ENCODE measurements around the gene DDX56.

Gene DDX56, protein sequence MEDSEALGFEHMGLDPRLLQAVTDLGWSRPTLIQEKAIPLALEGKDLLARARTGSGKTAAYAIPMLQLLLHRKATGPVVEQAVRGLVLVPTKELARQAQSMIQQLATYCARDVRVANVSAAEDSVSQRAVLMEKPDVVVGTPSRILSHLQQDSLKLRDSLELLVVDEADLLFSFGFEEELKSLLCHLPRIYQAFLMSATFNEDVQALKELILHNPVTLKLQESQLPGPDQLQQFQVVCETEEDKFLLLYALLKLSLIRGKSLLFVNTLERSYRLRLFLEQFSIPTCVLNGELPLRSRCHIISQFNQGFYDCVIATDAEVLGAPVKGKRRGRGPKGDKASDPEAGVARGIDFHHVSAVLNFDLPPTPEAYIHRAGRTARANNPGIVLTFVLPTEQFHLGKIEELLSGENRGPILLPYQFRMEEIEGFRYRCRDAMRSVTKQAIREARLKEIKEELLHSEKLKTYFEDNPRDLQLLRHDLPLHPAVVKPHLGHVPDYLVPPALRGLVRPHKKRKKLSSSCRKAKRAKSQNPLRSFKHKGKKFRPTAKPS

DNA sequence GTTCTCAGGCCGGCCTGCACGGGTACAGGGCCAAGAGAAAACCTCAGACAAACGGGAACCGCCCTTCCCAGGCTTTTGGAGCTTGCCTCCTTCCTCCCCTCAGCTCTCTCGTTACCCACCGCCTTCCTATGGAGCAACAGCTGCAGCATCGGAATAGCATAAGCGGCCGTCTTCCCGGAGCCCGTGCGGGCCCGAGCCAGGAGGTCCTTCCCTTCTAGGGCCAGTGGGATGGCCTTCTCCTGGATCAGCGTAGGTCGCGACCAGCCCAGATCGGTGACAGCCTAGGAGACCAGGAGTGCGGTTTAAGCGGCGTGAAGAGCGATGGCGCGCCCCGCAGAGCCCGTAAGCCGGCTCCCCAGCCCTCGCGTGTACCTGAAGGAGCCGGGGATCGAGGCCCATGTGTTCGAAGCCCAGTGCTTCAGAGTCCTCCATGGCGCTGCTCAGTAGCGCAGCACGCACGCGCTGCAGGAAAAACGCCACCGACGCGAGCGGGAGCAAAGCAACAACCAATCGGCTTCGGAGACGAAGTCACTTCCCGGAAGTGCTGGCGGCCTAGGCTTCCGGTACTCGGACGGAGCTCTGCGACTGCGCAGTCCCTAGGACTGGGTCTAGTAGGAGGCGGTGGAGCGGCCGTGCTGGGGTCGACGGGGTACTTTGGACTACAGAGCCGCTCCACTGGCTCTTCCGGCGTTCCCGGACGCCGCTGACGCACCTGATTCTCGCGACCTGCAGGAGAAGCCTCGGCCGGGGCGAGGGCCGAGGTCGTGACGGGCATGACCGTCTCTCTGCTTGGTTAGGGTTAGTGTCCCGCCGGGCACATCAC is at the start of gene DDX56:
DDX56 (minus strand) TSS at position 445 of the 823 bp plus-strand sequence; CDS start at position 432, 13 bp downstream.
- Histone ChIP-seq H3K9me3 (ENCODE audit: control insufficient read depth in 2 of 2, low read length in 2 of 2) (no peaks in the 10 kb centered on the region), H3K4me1 (ENCODE audit: control insufficient read depth in 2 of 2, insufficient read depth in 2 of 2, low read length in 2 of 2) (peaks cover 19 to 21% of the 10 kb centered on the region in 2 donors), H3K27ac (ENCODE audit: low read depth in 2 of 2, low read length in 2 of 2) (peak within 1 kb of the TSS; percentile 79 to 85), H3K9ac (ENCODE audit: low read depth in 1 of 2, low read length in 2 of 2) (peak within 1 kb of the TSS; percentile 90 to 93), H3K4me3 (ENCODE audit: low read length in 2 of 2) (peak within 1 kb of the TSS; percentile 94 to 97), H3K36me3 (ENCODE audit: control insufficient read depth in 2 of 2, insufficient read depth in 2 of 2, low read length in 2 of 2) (peaks cover 38 to 54% of the 10 kb centered on the region in 2 donors), H3K27me3 (ENCODE audit: control insufficient read depth in 2 of 2, insufficient read depth in 2 of 2, low read length in 2 of 2) (no peaks in the 10 kb centered on the region)

DNA sequence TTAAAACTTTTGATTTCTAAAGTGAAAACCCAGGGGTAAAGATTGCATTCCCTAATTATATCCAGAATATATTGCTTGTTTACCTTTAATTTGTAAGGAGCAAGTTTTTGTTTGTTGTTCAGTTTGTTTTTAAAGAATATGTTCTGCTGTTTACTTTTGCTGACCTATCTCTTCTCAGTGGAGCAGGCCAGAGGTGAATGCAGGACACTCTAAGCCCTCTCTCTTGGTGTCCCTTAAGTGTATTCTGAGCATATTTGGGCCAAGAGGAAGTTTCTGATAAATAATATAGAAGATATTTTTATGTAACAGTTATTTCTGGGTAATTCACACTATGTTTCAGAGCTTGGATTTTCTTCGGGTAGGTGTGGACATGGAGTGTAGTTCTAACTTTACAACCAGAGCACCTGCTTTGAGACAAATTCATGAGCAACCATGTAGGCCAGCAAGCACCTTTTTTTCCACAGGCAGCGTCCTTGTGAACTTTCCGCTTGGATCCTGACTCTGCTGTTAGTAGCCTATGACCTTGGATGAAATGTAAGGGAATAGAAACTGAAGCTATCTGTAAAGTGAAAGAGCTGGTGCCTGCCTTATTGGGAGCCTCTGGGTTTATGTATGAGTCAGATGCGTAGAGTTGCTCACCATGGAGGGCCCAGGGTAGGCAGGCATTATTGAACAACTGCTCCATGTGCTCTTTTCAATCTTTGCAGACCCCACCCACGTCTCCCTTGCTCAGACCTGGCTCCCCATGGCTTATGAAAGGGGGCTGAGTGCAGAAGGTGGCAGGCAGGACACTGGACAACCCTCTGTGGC is 48.8 kb upstream of the DDX56 start:
- H3K27ac ChIP-seq (ENCODE audit: low read depth in 2 of 2, low read length in 2 of 2) = peak overlapping the region; percentile 52 to 61
- peaks cover 8 to 32% of the 10 kb centered on the region in 2 donors for H3K4me1 ChIP-seq (ENCODE audit: control insufficient read depth in 2 of 2, insufficient read depth in 2 of 2, low read length in 2 of 2)

DNA sequence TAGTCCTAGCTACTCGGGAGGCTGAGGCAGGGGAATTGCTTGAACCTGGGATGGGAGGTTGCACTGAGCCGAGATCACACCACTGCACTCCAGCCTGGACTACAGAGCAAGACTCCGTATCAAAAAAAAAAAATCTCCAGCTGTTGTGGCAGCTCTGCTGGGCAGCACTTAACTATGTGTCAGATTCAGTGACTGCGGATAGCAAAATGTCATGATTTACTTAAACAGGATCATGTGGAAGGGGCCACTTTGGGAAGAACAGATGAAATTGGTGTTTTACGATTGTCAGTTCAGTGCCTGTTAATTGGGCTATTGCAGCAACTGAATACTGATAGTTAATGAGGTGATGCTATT is 48.0 kb upstream of the DDX56 start:
- H3K27ac ChIP-seq (ENCODE audit: low read depth in 2 of 2, low read length in 2 of 2) = peak overlapping the region; percentile 32 to 40
- no peaks in the 10 kb centered on the region for H3K9me3 ChIP-seq (ENCODE audit: control insufficient read depth in 2 of 2, low read length in 2 of 2)
- no peak overlapping the region for H3K9ac ChIP-seq (ENCODE audit: low read depth in 1 of 2, low read length in 2 of 2)
- peaks cover 26 to 29% of the 10 kb centered on the region in 2 donors for H3K36me3 ChIP-seq (ENCODE audit: control insufficient read depth in 2 of 2, insufficient read depth in 2 of 2, low read length in 2 of 2)
- no peaks in the 10 kb centered on the region for H3K27me3 ChIP-seq (ENCODE audit: control insufficient read depth in 2 of 2, insufficient read depth in 2 of 2, low read length in 2 of 2)
- H3K4me1 ChIP-seq (ENCODE audit: control insufficient read depth in 2 of 2, insufficient read depth in 2 of 2, low read length in 2 of 2) = peaks cover 8 to 35% of the 10 kb centered on the region in 2 donors
- H3K4me3 ChIP-seq (ENCODE audit: low read length in 2 of 2) = no peak overlapping the region

More for the DNA sequence above, 48.8 kb upstream of the DDX56 start:
- H3K27me3 ChIP-seq (ENCODE audit: control insufficient read depth in 2 of 2, insufficient read depth in 2 of 2, low read length in 2 of 2) = no peaks in the 10 kb centered on the region
- H3K36me3 ChIP-seq (ENCODE audit: control insufficient read depth in 2 of 2, insufficient read depth in 2 of 2, low read length in 2 of 2) = peaks cover 27 to 30% of the 10 kb centered on the region in 2 donors
- H3K9ac ChIP-seq (ENCODE audit: low read depth in 1 of 2, low read length in 2 of 2) = no peak overlapping the region
- no peaks in the 10 kb centered on the region for H3K9me3 ChIP-seq (ENCODE audit: control insufficient read depth in 2 of 2, low read length in 2 of 2)
- H3K4me3 ChIP-seq (ENCODE audit: low read length in 2 of 2) = peak overlapping the region in 1 of 2 donors; percentile 31

DNA sequence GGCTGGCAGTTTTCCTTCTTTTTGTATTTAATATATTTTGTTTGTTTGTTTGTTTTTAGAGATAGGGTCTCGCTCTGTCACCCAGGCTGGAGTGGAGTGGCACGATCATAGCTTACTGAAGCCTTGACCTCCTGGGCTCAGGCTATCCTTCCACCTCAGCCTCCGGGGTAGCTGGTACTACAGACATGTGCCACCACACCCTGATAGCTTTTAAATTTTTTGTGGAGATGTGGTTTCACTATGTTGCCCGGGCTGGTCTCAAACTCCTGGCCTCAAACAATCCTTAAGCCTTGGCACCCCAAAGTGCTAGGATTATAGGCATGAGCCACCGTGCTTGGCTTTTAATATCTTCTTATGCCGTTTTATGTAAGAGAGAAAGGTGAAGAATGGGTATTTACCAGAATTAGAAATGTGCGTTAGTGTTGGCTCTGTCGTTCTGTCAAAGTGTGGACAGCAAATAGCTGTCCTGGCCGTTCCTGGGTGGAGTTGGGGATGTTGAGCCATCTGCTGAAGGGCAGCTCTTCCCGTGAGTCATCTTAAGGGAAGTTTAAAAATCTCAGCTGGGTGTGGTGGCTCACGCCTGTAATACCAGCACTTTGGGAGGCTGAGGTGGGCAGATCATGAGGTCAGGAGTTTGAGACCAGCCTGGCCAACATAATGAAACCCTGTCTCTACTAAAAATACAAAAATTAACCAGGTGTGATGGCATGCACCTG is 47.5 kb upstream of the DDX56 start:
- H3K9me3 ChIP-seq (ENCODE audit: control insufficient read depth in 2 of 2, low read length in 2 of 2) = no peaks in the 10 kb centered on the region
- peaks cover 21 to 24% of the 10 kb centered on the region in 2 donors for H3K36me3 ChIP-seq (ENCODE audit: control insufficient read depth in 2 of 2, insufficient read depth in 2 of 2, low read length in 2 of 2)
- H3K4me3 ChIP-seq (ENCODE audit: low read length in 2 of 2) = no peak overlapping the region
- no peaks in the 10 kb centered on the region for H3K27me3 ChIP-seq (ENCODE audit: control insufficient read depth in 2 of 2, insufficient read depth in 2 of 2, low read length in 2 of 2)
- peak overlapping the region; percentile 40 to 45 for H3K27ac ChIP-seq (ENCODE audit: low read depth in 2 of 2, low read length in 2 of 2)
- H3K9ac ChIP-seq (ENCODE audit: low read depth in 1 of 2, low read length in 2 of 2) = no peak overlapping the region
- peaks cover 8 to 35% of the 10 kb centered on the region in 2 donors for H3K4me1 ChIP-seq (ENCODE audit: control insufficient read depth in 2 of 2, insufficient read depth in 2 of 2, low read length in 2 of 2)

DNA sequence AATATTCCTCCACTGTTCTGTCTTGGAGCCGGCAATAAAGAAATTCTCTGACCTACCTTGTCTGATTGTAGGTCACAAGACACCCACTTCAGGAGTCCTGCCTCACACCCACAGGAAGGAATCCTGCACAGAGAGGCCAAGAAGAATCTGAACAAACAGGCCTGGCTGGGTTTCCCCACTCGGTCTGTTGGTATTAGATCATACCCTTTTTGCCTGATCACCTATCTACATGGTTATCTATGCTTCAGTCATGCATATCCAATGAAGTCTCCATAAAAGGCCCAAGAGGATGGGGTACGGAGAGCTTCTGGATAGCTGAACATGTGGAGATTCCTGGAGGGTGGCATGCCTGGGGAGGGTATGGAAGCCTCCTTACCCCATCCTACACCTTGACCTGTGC is 45.0 kb upstream of the DDX56 start:
- peaks cover 0 to 4% of the 10 kb centered on the region in 2 donors for H3K36me3 ChIP-seq (ENCODE audit: control insufficient read depth in 2 of 2, insufficient read depth in 2 of 2, low read length in 2 of 2)
- no peaks in the 10 kb centered on the region for H3K9me3 ChIP-seq (ENCODE audit: control insufficient read depth in 2 of 2, low read length in 2 of 2)
- no peaks in the 10 kb centered on the region for H3K27me3 ChIP-seq (ENCODE audit: control insufficient read depth in 2 of 2, insufficient read depth in 2 of 2, low read length in 2 of 2)
- H3K4me3 ChIP-seq (ENCODE audit: low read length in 2 of 2) = no peak overlapping the region
- H3K4me1 ChIP-seq (ENCODE audit: control insufficient read depth in 2 of 2, insufficient read depth in 2 of 2, low read length in 2 of 2) = peaks cover 7 to 44% of the 10 kb centered on the region in 2 donors
- no peak overlapping the region for H3K9ac ChIP-seq (ENCODE audit: low read depth in 1 of 2, low read length in 2 of 2)
- peak overlapping the region; percentile 41 to 50 for H3K27ac ChIP-seq (ENCODE audit: low read depth in 2 of 2, low read length in 2 of 2)

DNA sequence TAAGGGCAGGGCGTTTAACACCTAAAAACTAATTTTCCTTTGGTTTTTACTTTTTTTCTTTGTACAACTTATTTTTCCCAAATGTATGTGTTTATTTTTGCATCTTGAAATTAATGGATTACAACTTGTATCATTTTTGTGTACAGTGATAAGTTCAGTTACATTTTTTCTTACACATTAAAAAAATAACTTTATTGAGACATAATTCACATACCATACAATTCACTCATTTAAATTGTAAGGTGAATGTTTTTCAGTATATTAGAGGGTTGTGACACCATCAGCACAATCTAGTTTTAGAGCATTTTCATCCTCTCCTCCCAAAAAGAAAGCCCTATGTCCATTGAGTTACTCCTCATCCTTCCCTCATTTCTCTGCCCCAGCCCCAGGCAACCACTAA is 44.3 kb upstream of the DDX56 start:
- Histone ChIP-seq H3K27ac (ENCODE audit: low read depth in 2 of 2, low read length in 2 of 2) (peak overlapping the region; percentile 41 to 50), H3K9ac (ENCODE audit: low read depth in 1 of 2, low read length in 2 of 2) (no peak overlapping the region)

DNA sequence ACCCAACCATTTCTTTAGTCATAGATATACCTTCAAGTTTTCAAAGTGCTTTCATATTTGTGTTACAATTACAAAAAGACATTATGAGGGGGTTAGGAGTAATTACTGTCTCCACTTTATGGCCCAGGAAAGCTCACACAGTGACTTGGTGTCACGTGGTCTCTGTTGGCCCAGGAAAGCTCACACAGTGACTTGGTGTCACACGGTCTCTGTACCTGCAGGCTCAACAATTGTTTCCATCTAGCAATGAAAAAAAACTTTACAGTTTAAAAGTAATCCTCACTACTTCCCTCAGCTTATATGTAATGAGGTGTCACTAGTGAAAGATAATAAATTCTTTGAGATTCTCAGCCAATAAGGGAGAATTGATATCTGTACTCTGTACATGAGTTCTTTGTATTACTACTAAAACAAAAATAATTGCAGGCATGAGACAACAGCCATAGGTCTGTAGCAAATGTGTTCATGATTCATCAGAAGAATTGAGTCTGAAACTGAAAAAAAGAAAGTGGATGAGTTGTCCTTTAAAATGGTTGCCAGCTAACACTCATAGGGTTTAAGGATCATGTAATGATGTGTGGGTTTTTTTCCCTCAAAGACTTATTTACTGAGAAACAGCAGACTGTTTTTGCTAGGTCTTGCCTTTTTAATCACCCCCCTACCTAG is 43.6 kb upstream of the DDX56 start:
- H3K27ac ChIP-seq (ENCODE audit: low read depth in 2 of 2, low read length in 2 of 2) = peak overlapping the region; percentile 17 to 24
- peaks cover 3 to 37% of the 10 kb centered on the region in 2 donors for H3K4me1 ChIP-seq (ENCODE audit: control insufficient read depth in 2 of 2, insufficient read depth in 2 of 2, low read length in 2 of 2)
- no peaks in the 10 kb centered on the region for H3K9me3 ChIP-seq (ENCODE audit: control insufficient read depth in 2 of 2, low read length in 2 of 2)
- H3K27me3 ChIP-seq (ENCODE audit: control insufficient read depth in 2 of 2, insufficient read depth in 2 of 2, low read length in 2 of 2) = no peaks in the 10 kb centered on the region
- no peak overlapping the region for H3K4me3 ChIP-seq (ENCODE audit: low read length in 2 of 2)
- no peak overlapping the region for H3K9ac ChIP-seq (ENCODE audit: low read depth in 1 of 2, low read length in 2 of 2)
- H3K36me3 ChIP-seq (ENCODE audit: control insufficient read depth in 2 of 2, insufficient read depth in 2 of 2, low read length in 2 of 2) = peaks cover 0 to 4% of the 10 kb centered on the region in 2 donors

More for the DNA sequence above, 44.3 kb upstream of the DDX56 start:
- H3K27me3 ChIP-seq (ENCODE audit: control insufficient read depth in 2 of 2, insufficient read depth in 2 of 2, low read length in 2 of 2) = no peaks in the 10 kb centered on the region
- peaks cover 5 to 42% of the 10 kb centered on the region in 2 donors for H3K4me1 ChIP-seq (ENCODE audit: control insufficient read depth in 2 of 2, insufficient read depth in 2 of 2, low read length in 2 of 2)
- no peaks in the 10 kb centered on the region for H3K9me3 ChIP-seq (ENCODE audit: control insufficient read depth in 2 of 2, low read length in 2 of 2)
- H3K36me3 ChIP-seq (ENCODE audit: control insufficient read depth in 2 of 2, insufficient read depth in 2 of 2, low read length in 2 of 2) = peaks cover 0 to 4% of the 10 kb centered on the region in 2 donors
- H3K4me3 ChIP-seq (ENCODE audit: low read length in 2 of 2) = no peak overlapping the region

DNA sequence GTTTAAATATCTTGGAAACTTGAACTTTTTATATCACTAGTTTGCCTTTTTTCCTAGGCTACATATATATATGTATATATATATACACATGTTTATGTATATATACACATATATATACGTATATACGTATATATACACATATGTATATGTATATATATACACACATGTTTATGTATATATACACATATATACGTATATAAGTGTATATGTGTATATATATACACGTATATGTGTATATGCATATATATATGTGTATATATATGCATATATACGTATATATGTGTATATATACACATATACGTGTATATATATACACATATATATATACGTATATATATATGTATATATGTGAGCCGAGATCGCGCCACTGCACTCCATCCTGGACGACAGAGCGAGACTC is 42.8 kb upstream of the DDX56 start:
- H3K27ac ChIP-seq (ENCODE audit: low read depth in 2 of 2, low read length in 2 of 2) = peak overlapping the region in 1 of 2 donors; percentile 78
- H3K36me3 ChIP-seq (ENCODE audit: control insufficient read depth in 2 of 2, insufficient read depth in 2 of 2, low read length in 2 of 2) = peaks cover 0 to 4% of the 10 kb centered on the region in 2 donors
- no peaks in the 10 kb centered on the region for H3K27me3 ChIP-seq (ENCODE audit: control insufficient read depth in 2 of 2, insufficient read depth in 2 of 2, low read length in 2 of 2)
- no peak overlapping the region for H3K9ac ChIP-seq (ENCODE audit: low read depth in 1 of 2, low read length in 2 of 2)
- peaks cover 3 to 33% of the 10 kb centered on the region in 2 donors for H3K4me1 ChIP-seq (ENCODE audit: control insufficient read depth in 2 of 2, insufficient read depth in 2 of 2, low read length in 2 of 2)
- no peaks in the 10 kb centered on the region for H3K9me3 ChIP-seq (ENCODE audit: control insufficient read depth in 2 of 2, low read length in 2 of 2)
- H3K4me3 ChIP-seq (ENCODE audit: low read length in 2 of 2) = no peak overlapping the region
